CD14-positive monocyte (primary cell): ENCODE measurements around the gene BTG2. TPM values are rescaled to one million over a fixed set of nuclear protein-coding genes. Genes with fewer than 3 reads are reported as not detected.
"Not testable (repeated sequence)": the region's sequence is repeated elsewhere in the genome, so short reads cannot be mapped to it uniquely, and the experiment has no call there.

Experiments
- DNase-seq, 3 donors: peaks; one replicate each; pipeline ENCODE4 v3.0.0-alpha.2; 2011 to 2022
- H2AFZ ChIP-seq: 2 replicates; pipeline ENCODE4 v1.6.0; 2012; ENCODE audit warnings: mild to moderate bottlenecking, low read depth, low read length, inconsistent platforms; ENCODE audit not compliant: insufficient read depth, poor library complexity, severe bottlenecking
- H3K27ac ChIP-seq, 2 donors: 1 replicate in 1 of 2; 2 replicates in 1 of 2; pipeline ENCODE4 v1.5.1; 2012 to 2013; ENCODE audit warnings: low read length in 2 of 2, control low read depth in 1 of 2, inconsistent platforms in 1 of 2, low read depth in 1 of 2, mild to moderate bottlenecking in 1 of 2
- H3K27me3 ChIP-seq, 2 donors: one replicate each; pipeline versions ENCODE4 v1.6.0 to v1.6.1; 2011 to 2013; ENCODE audit warnings: low read length in 2 of 2; ENCODE audit not compliant: control insufficient read depth in 2 of 2, insufficient read depth in 2 of 2
- H3K36me3 ChIP-seq, 2 donors: replicated peaks in 1 of 2; 1 replicate in 1 of 2; 2 replicates in 1 of 2; pipeline versions ENCODE4 v1.5.1 to v1.6.1; 2012 to 2013; ENCODE audit warnings: low read length in 2 of 2, control low read depth in 1 of 2, inconsistent platforms in 1 of 2, mild to moderate bottlenecking in 1 of 2; ENCODE audit not compliant: insufficient read depth in 2 of 2, control insufficient read depth in 1 of 2
- H3K4me1 ChIP-seq, 2 donors: 1 replicate in 1 of 2; 2 replicates in 1 of 2; pipeline versions ENCODE4 v1.5.1 to v1.6.1; 2012 to 2013; ENCODE audit warnings: low read length in 2 of 2, control low read depth in 1 of 2, inconsistent platforms in 1 of 2, mild to moderate bottlenecking in 1 of 2, moderate library complexity in 1 of 2; ENCODE audit not compliant: insufficient read depth in 2 of 2, control insufficient read depth in 1 of 2
- H3K4me2 ChIP-seq: replicated peaks from 2 replicates; pipeline ENCODE3; 2012; ENCODE audit warnings: low read length, moderate library complexity, mild to moderate bottlenecking; ENCODE audit not compliant: poor library complexity, severe bottlenecking; ENCODE audit errors: extremely low read depth
- H3K4me3 ChIP-seq, 3 experiments: fragments of 200-600 bp in 1 of 3; sonication (generic) in 1 of 3; replicated peaks in 1 of 3; 1 replicate in 2 of 3; 2 replicates in 1 of 3; pipeline ENCODE4 v1.5.1; 2011 to 2013; ENCODE audit warnings: low read length in 3 of 3, mild to moderate bottlenecking in 3 of 3, control low read depth in 2 of 3, low read depth in 2 of 3, inconsistent platforms in 1 of 3, moderate library complexity in 1 of 3
- H3K79me2 ChIP-seq: 2 replicates; pipeline ENCODE4 v1.6.0; 2012; ENCODE audit warnings: mild to moderate bottlenecking, control low read depth, inconsistent platforms, low read length, moderate library complexity; ENCODE audit not compliant: insufficient read depth
- H3K9ac ChIP-seq: 2 replicates; pipeline ENCODE4 v1.6.0; 2017; ENCODE audit warnings: low read length, mild to moderate bottlenecking; ENCODE audit not compliant: insufficient read depth, poor library complexity, severe bottlenecking
- H3K9me3 ChIP-seq, 2 donors: replicated peaks in 1 of 2; 1 replicate in 1 of 2; 2 replicates in 1 of 2; pipeline versions ENCODE4 v1.5.1 to v1.6.1; 2012 to 2013; ENCODE audit warnings: low read length in 2 of 2, control low read depth in 1 of 2; ENCODE audit not compliant: control insufficient read depth in 1 of 2, insufficient read depth in 1 of 2
- H4K20me1 ChIP-seq: 2 replicates; pipeline ENCODE4 v1.6.0; 2012; ENCODE audit warnings: mild to moderate bottlenecking, low read length, control low read depth, moderate library complexity; ENCODE audit not compliant: insufficient read depth
- H3K27ac Mint-ChIP-seq, 7 donors: one replicate each; pipeline ENCODE4 v1.8.0; 2020; ENCODE audit warnings: mild to moderate bottlenecking in 7 of 7, mixed read lengths in 7 of 7, moderate library complexity in 6 of 7, inconsistent platforms in 2 of 7
- H3K27me3 Mint-ChIP-seq, 3 donors: one replicate each; pipeline ENCODE4 v1.8.0; 2021 to 2022; ENCODE audit warnings: low read depth in 3 of 3, mild to moderate bottlenecking in 3 of 3, mixed read lengths in 3 of 3, moderate library complexity in 3 of 3, inconsistent platforms in 1 of 3
- H3K36me3 Mint-ChIP-seq, 2 donors: one replicate each; pipeline ENCODE4 v1.8.0; 2020; ENCODE audit warnings: mixed read lengths in 2 of 2, inconsistent platforms in 1 of 2, mild to moderate bottlenecking in 1 of 2
- H3K4me1 Mint-ChIP-seq: one replicate; pipeline ENCODE4 v1.8.0; 2020; ENCODE audit warnings: mild to moderate bottlenecking, mixed read lengths
- H3K4me3 Mint-ChIP-seq, 2 donors: one replicate each; pipeline ENCODE4 v1.8.0; 2020; ENCODE audit warnings: mild to moderate bottlenecking in 2 of 2, mixed read lengths in 2 of 2, moderate library complexity in 1 of 2
- H3K9me3 Mint-ChIP-seq, 7 donors: one replicate each; pipeline ENCODE4 v1.8.0; 2020 to 2022; ENCODE audit warnings: mixed read lengths in 7 of 7, mild to moderate bottlenecking in 6 of 7, moderate library complexity in 6 of 7, inconsistent platforms in 2 of 7
- WGBS: methylation state at CpG from one replicate; pipeline ENCODE4 v1.1.5; 2013; ENCODE audit warnings: missing lambda C conversion rate; ENCODE audit not compliant: insufficient coverage; 5-methylcytosine and 5-hydroxymethylcytosine counted together
- intact Hi-C, 2 donors: fragments of 100-400 bp; cut with micrococcal nuclease; formaldehyde crosslinking; loops; one replicate each; pipeline versions ENCODE4 v1.15.0 to v1.15.1; 2023
- polyA plus RNA-seq, 3 donors: library from polyadenylated mRNA; depleted of rRNA in 1 of 3; unstranded in 2 of 3; stranded (reverse) in 1 of 3; fragments of 300-500 nt in 2 of 3; fragments of >200 nt in 1 of 3; fragmentation: Illumina TruSeq in 2 of 3; gene quantifications; 1 replicate in 2 of 3; 2 replicates in 1 of 3; pipeline ENCODE4 v1.2.3, GENCODE V29; 2012 to 2021
- TF ChIP-seq, protein P1 (sequence below): fragments of 200-600 bp; IDR thresholded peaks from one replicate; pipeline ENCODE4 v1.8.0; 2022; ENCODE audit warnings: antibody characterized with exemption, mild to moderate bottlenecking

Gene BTG2
- polyA plus RNA-seq, 3 donors = 293 to 539 (median 483) TPM

DNA sequence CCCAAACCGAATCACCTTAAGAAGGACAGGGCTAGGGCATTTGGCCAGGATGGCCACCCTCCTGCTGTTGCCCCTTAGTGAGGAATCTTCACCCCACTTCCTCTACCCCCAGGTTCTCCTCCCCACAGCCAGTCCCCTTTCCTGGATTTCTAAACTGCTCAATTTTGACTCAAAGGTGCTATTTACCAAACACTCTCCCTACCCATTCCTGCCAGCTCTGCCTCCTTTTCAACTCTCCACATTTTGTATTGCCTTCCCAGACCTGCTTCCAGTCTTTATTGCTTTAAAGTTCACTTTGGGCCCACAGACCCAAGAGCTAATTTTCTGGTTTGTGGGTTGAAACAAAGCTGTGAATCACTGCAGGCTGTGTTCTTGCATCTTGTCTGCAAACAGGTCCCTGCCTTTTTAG is 3.6 kb downstream of the BTG2 start:
- Histone ChIP-seq H4K20me1 (peaks cover 76% of the 10 kb centered on the region), H3K4me1 (peaks cover 40 to 51% of the 10 kb centered on the region in 2 donors), H3K9ac (peak overlapping the region; percentile 97), H3K36me3 (peaks cover 38 to 56% of the 10 kb centered on the region in 2 donors), H2AFZ (no peak overlapping the region), H3K79me2 (peaks cover 46% of the 10 kb centered on the region), H3K27ac (peak overlapping the region in 1 of 2 donors; percentile 13), H3K27me3 (no peaks in the 10 kb centered on the region), H3K9me3 (no peaks in the 10 kb centered on the region), H3K4me3 (peak overlapping the region; percentile 81 to 99 (median 97)), H3K4me2 (peak overlapping the region; percentile 99)
- Mint-ChIP-seq H3K27ac (peak overlapping the region; percentile 13 to 74 (median 49)), H3K4me3 (peak overlapping the region; percentile 93 to 100), H3K36me3 (peaks cover 55 to 62% of the 10 kb centered on the region in 2 donors), H3K4me1 (peaks cover 71% of the 10 kb centered on the region), H3K27me3 (peaks cover 0 to 4% (median 1%) of the 10 kb centered on the region in 3 donors), H3K9me3 (peaks cover 0 to 5% (median 1%) of the 10 kb centered on the region in 7 donors)
- intact Hi-C loops = loop anchor here in 1 of 2 donors (5.0 kb wide), 2 partner anchors 33 to 37 kb away; no protein-coding TSS in a partner anchor
- TF ChIP-seq, protein P1, sequence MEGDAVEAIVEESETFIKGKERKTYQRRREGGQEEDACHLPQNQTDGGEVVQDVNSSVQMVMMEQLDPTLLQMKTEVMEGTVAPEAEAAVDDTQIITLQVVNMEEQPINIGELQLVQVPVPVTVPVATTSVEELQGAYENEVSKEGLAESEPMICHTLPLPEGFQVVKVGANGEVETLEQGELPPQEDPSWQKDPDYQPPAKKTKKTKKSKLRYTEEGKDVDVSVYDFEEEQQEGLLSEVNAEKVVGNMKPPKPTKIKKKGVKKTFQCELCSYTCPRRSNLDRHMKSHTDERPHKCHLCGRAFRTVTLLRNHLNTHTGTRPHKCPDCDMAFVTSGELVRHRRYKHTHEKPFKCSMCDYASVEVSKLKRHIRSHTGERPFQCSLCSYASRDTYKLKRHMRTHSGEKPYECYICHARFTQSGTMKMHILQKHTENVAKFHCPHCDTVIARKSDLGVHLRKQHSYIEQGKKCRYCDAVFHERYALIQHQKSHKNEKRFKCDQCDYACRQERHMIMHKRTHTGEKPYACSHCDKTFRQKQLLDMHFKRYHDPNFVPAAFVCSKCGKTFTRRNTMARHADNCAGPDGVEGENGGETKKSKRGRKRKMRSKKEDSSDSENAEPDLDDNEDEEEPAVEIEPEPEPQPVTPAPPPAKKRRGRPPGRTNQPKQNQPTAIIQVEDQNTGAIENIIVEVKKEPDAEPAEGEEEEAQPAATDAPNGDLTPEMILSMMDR = no peak
- 86% methylated on average over 1 of the region's 1 CpG for WGBS
- no peak for DNase-seq

DNA sequence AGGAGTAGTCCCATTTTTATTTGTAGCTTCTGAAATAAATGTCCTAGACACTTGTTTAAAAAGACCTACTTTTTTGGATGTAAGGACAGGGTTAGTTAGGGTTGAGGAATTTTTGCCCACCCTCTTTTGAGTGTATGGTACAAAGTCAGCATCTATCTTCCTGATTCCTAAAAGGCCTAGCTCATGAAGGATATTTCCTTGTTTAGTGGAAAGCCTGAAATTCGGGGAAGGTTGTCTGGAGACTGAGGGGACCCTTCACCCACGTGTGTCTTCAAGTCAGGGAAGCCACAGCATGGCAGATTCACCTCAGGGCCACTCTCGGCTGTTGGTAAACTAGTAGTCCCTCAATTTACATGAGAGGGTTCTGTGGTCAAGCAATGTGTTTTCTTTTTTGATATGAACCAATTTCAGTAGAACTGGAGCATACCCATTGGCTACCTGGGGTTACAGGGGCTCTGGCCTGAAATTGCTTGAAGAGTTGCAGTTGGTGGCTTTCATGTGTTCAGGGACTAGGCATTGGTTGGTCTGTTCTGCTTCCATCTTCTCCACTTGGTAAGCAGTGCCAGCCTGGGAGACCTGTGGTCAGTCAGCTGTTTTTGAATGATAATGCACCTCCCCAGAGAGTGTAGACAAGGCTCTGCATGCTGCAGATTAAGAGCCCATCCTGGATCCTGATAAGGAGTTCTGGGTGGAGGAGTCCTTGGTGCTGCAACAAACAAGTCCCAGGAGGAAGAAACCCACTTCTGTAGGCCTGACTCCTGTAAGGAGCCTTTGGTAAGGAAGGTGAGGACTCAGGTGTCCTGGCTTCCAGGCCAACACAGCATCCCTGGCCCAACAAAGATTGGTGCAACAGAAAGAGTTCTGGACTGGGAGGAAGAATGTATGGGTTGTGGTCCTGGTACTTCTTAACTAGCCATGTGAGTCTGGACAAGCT is 6.3 kb downstream of the BTG2 start:
- H3K36me3 Mint-ChIP-seq = peaks cover 54 to 60% of the 10 kb centered on the region in 2 donors
- H3K4me2 ChIP-seq = no peak overlapping the region
- H3K36me3 ChIP-seq = peaks cover 35 to 52% of the 10 kb centered on the region in 2 donors
- H3K27me3 ChIP-seq = no peaks in the 10 kb centered on the region
- H3K9ac ChIP-seq = no peak overlapping the region
- peaks cover 62% of the 10 kb centered on the region for H4K20me1 ChIP-seq
- peak overlapping the region in 1 of 2 donors; percentile 26 for H3K27ac ChIP-seq
- peaks cover 0 to 4% (median 2%) of the 10 kb centered on the region in 7 donors for H3K9me3 Mint-ChIP-seq
- WGBS = 100% methylated on average over 1 of the region's 3 CpGs
- intact Hi-C loops = no loop called here
- peaks cover 0 to 4% (median 1%) of the 10 kb centered on the region in 3 donors for H3K27me3 Mint-ChIP-seq
- H3K79me2 ChIP-seq = peaks cover 32% of the 10 kb centered on the region
- no peak for DNase-seq
- no peak overlapping the region for H2AFZ ChIP-seq
- no peak overlapping the region for H3K4me3 Mint-ChIP-seq
- peak overlapping the region in 6 of 7 donors; percentile 32 to 81 (median 65) for H3K27ac Mint-ChIP-seq
- H3K9me3 ChIP-seq = no peaks in the 10 kb centered on the region
- H3K4me1 ChIP-seq = peaks cover 26 to 36% of the 10 kb centered on the region in 2 donors
- H3K4me3 ChIP-seq = no peak overlapping the region
- peaks cover 61% of the 10 kb centered on the region for H3K4me1 Mint-ChIP-seq
- TF ChIP-seq, protein P1 = no peak

DNA sequence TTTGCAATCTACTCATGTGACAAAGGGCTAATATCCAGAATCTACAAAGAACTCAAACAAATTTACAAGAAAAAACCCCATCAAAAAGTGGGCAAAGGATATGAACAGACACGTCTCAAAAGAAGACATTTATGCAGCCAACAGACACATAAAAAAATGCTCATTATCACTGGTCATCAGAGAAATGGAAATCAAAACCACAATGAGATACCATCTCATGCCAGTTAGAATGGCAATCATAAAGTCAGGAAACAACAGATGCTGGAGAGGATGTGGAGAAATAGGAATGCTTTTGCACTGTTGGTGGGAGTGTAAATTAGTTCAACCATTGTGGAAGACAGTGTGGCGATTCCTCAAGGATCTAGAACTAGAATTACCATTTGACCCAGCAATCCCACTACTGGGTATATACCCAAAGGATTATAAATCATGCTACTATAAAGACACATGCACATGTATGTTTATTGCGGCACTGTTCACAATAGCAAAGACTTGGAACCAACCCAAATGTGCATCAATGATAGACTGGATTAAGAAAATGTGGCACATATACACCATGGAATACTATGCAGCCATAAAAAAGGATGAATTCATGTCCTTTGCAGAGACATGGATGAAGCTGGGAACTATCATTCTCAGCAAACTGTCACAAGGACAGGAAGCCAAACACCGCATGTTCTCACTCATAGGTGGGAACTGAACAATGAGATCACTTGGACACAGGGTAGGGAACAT is 8.9 kb downstream of the BTG2 start:
- H3K27ac ChIP-seq, H3K27me3 Mint-ChIP-seq, H3K4me3 Mint-ChIP-seq, H2AFZ ChIP-seq, H3K27me3 ChIP-seq, intact Hi-C loops, H3K9me3 ChIP-seq, H3K9ac ChIP-seq, H3K4me3 ChIP-seq, H3K79me2 ChIP-seq, H3K9me3 Mint-ChIP-seq, H3K4me2 ChIP-seq, H3K27ac Mint-ChIP-seq, DNase-seq: not testable (repeated sequence)
- peaks cover 28 to 35% of the 10 kb centered on the region in 2 donors for H3K36me3 Mint-ChIP-seq
- Histone ChIP-seq H3K36me3 (peaks cover 10 to 27% of the 10 kb centered on the region in 2 donors), H3K4me1 (peaks cover under 1 to 10% of the 10 kb centered on the region in 2 donors), H4K20me1 (peaks cover 37% of the 10 kb centered on the region)
- no CpG with 5 or more reads among the region's 4 CpGs for WGBS
- H3K4me1 Mint-ChIP-seq = peaks cover 38% of the 10 kb centered on the region
